Stimulated activated CD8-positive, alpha-beta memory T cell treated with anti-CD3 and anti-CD28 coated beads, Interleukin-12 subunit alpha, Interleukin-12 subunit beta, amount 100 ng/mL, for 1 hour (primary cell): ENCODE measurements around the gene NEGR1.

Experiments
- DNase-seq: peaks from one replicate; pipeline ENCODE4 v3.0.0-alpha.2; 2020; ENCODE audit warnings: low read depth

Gene NEGR1

DNA sequence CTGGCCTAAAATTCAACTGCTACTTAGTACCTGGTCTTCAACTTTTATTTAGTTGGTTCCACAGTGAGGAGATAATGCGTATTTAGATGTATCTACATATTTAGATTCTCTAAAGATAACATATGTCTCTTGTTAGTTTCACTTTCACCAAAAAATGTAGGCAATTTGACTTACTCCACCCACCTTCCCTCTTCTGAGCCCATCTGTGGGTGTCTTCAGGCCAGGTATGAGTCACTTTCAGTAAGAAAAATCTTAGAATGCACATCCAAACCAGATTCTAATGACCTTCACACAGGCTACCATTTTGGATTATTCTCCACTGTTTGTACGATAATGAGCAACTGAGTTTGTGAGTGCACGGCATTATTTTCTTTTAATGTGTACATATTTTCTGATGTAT is 501.7 kb downstream of the NEGR1 start:
- no peak for DNase-seq

DNA sequence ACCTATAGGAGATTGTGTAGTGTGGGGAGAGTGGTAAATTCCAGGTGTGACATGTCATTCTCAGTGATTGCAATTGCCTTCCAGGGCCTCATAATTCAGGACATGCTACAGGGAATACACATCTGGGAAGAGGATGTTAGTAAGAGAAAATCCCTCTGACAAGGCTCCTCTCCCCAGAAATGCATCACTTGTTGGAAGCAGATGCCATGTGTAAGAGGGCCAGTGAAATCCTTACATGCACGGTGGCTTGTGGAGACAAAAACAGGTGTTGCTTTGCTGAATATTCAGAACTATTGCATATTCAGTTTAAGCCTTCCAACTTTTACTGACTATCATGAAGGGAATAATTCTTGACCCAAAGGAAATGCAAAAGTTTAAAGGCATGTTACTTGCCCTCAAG is 503.4 kb downstream of the NEGR1 start:
- no peak for DNase-seq

DNA sequence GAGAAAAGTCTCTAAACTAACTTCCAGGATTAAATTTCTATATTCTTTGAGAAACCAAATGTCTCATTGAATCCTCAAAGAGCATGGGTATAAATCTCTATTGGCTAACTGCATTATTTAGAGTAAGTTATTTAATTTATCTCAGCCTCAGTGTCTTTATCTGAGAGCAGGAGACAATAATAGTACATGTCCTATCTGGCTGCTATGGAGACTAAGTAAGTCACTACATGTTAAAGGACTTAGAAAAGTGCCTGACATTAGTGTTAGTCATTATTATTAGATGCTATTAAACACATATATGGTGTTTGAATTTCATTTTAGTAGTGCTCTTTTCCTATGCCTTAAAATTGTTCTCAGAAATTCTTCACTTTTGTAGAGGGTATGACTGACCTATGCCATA is 505.2 kb downstream of the NEGR1 start:
- no peak for DNase-seq

DNA sequence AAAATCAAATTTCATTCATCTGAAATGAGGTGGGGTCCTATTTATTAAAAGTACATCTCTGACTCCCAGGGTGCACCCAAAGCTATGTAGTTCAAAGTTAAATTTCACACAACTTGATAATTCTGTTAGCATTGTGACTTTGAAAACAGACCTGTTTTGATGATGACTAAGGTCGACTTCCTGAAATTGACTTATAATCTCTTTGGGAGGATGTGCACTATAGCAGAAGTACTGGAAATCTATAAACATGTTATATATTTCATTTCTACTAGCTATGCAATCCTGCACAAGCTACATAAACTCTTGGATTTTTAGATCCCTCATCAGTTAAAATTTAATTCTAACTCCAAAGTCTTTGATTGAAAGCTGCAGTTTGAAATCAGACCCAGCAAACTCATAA is 507.6 kb downstream of the NEGR1 start:
- DNase-seq, result no peak

DNA sequence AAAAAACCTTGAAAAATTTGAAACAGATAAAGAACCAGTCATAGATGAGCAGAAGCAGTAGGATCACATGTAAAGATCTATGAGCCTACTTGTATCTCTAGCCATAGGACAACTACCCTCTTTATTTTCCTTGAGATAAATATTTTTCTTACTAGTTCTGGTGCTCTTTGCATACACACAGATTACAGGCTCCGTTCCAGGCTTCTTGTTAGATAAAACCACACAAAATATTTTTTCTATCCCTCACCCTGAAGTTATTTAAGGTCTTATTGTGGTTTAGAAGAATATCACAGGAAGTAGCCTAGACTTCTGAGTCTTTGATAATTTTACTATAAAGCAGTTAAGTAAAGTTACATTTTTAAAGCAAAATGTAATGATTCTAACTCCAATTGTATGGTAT is 512.2 kb downstream of the NEGR1 start:
- DNase-seq, result no peak

DNA sequence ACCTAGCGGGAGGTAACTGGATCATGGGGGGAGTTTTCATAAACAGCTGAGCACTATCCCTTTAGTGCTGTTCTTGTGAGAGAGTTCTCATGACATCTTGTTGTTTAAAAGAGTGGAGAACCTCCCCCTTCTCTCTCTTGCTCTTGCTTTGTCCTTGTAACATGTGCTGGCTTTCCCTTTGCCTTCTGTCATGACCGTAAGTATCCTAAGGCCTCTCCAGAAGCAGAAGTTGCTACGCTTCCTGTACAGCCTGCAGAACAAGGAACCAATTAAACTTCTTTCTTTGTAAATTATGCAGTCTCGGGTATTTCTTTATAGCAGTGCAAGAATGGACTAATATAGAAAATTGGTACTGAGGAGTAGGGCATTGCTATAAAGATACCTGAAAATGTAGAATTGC is 515.6 kb downstream of the NEGR1 start:
- DNase-seq, result no peak

DNA sequence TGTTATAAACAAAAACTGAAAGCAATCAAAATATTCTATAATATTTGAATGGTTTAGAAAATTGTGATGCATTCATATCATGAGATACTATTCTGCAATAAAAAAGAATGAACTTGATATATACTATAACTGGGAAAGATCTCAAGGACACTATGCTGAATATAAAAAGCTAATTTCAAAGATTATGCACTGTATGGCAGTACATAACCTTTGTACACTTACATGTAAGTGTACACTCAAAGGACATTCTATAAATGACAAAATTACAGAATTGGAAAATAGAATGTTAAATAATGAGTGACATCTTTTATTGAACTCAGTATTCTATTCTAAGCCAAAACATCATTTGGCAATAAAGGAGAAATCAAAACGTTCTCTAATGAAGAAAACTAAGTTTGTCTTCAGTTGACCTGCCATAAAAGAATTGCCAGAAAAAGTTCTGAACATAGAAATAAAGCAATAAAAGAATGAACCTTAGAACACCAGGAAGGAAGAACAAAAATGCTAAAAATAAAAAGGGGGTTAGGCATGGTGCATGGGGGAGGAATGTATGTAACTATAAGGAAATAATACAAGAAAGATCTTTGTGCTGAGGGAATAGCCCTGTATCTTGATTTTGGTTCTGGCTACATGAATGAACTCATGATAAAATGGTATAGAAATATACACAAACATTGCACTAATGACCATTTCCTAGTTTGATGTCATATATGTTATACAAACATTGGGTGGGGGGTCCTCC is 519.7 kb downstream of the NEGR1 start:
- no peak for DNase-seq

DNA sequence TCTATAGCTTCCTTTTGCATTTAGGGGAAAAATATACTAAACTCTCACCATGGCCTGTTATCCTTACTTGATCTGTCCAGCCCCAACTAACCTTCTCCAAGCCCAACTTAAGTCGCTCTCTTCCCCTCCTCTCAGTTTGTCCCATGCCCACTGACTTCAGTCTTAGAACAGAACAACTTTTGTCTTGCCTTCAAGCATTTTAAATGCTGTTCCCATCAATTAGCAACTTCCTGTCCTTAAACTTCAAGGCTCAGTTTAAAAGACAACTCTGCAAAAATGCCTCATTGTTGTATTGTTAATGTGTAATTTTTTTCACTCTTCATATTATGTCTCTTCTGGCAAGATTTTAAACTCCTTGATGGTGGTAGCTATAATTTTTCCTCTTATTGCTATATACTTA is 526.9 kb downstream of the NEGR1 start:
- DNase-seq, result no peak

DNA sequence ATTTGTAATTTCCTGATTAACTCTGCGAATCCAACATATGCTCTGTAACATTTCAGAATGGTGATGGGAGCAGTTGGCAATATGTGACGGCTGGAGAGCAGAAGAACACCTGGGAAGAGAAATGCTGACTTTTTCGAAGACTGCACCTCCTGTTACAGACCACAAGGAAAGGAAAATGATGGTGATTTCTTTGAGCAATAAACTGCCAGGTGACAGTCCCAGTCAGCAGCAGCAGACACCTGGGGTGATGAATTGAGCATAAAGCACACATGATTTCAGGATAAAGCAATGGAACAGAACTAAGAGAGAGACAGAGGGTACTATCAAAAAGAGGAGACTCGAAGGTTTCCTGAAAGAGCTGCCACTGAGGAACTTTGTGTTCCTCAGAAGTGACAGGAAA is 528.6 kb downstream of the NEGR1 start:
- DNase-seq, result no peak

DNA sequence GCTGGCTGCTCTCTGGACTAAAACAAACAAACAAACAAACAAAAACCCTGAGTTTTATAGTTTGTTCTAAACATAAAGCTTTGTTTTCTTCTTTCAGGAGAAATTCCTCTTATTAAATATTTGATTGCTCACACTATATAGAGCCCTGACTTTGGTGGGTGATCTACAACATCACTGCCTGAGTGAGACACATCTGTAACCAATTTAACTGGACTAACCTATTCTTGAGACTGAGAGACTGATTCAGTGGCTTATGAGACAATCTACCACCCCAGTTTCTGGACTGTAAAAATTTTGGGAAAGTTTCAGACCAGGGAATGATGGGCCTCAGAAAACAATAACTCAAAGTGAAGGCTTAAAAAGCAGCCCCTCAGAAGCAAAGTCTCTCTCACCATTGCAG is 537.0 kb downstream of the NEGR1 start:
- DNase-seq, result no peak

DNA sequence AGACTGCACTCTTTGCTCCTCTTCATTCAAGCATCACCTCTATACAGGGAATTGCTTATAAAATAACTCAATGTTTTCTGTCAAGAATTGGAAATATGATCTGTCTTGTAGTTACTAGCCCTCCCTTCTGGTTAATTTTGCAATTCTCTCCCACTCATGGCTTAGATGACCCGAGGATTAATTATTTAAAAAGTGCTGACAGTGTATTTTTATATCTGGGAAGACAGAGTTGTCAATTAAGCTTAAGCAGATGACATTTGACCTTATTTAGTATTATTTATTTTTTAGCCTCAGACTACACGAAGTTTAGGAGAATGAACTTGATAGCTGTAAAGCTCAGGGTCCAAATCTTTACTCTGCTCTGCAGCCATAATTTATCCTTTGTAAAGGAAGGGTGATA is 538.5 kb downstream of the NEGR1 start:
- no peak for DNase-seq

DNA sequence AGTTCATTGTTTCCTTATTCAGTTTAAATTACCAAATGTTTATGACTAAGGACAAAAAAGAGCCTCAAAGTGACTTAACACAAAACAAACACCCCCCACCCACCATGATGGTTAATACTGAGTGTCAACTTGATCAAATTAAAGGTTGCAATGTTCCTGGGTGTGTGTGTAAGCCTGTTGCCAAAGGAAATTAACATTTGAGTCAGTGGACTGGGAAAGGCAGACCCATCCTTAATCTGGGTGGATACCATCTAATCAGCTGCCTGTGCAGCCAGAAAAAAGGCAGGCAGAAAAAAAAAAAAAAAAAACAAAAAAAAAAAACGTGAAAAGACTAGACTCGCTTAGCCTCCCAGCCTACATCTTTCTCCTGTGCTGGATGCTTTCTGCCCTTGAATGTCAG is 543.4 kb downstream of the NEGR1 start:
- no peak for DNase-seq

DNA sequence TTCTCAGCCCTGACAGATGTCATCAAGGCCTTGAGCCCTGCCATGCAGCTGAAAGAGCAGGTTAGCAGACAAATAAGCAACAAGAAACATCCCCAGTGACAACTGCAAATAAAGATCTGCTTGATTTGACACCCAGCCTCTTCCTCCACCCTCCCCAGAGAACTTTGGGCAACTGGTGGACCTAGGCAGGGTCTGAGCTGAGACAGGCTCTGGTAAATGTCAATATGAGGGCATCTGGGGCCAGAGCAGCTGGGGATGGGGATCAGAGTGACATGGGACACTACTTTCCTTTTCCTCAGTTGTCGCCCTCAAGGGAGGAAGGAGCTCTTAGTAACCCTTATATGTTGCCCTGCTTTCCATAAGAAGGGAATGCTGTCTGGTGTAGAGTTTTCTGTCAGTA is 544.1 kb downstream of the NEGR1 start:
- no peak for DNase-seq

DNA sequence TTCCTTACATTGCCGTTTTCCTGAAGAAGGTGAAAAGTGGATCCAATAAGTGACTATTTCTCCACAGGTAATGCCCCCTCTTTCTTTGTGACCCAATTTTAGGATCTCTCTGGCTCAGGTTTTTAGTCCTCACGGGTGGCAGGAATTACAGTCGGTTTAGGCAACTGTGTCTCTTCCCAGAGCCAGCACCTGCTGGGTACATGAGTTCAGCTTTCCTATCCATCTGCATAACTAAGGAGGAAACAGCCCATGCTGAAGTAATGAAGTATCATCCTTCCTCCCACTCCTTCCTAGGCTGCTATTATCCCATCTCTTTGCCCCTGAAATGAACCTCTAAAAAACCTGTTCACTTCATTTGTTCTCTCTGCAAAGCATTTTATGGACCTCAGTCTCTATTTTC is 544.6 kb downstream of the NEGR1 start:
- DNase-seq, result no peak

DNA sequence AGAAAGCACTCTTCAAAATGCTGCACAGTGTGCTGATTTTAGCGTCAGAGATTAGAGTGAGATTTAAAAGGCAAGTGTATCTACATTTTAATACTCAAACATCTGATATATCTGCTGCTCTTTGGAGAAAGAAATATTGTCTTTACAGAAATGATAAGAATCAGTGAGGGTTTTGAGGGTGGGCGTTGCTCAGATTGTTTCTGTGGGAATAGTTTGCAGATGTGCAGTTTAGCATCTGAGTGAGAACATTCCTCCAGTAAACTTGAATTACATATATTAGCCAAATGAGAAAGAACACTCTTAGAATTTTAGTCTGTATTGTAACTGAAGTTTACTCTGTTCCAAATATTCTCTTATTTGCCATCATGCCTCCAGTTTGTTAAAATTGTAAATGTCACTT is 549.2 kb downstream of the NEGR1 start:
- no peak for DNase-seq

DNA sequence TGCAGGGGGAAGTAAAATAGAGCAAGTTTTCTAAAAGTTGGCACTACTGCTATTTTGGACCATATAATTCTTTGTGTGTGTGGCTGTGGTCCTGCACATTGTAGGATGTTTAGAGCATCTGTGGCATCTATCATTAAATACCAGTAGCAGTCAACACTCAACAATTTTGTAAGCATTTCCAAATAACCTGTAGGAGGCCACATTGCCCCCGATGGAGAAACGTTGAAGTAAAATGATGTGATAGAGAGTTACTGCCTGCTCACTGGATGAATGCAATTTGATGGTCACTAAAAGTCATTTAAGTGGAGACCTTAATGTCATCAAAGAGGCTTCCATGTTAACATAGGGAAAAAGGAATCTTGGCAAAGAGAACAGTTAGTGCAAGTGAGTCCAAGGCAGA is 560.8 kb downstream of the NEGR1 start:
- DNase-seq, result no peak

DNA sequence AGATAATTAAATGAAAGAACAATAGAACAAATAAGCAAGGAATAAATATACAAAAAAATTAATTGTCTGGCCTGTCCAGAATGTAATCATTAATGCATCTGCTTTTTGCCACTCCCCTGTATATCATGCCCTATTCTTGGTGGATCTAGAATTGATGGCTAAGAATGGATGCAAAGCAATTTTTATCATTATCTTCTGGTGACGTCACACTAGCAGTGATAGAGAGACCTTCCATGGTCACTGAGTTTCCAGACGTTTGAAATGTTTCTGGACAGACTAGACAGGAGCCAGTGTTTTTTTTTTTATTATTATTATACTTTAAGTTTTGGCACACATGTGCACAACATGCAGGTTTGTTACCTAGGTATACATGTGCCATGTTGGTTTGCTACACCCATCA is 563.0 kb downstream of the NEGR1 start:
- no peak for DNase-seq

DNA sequence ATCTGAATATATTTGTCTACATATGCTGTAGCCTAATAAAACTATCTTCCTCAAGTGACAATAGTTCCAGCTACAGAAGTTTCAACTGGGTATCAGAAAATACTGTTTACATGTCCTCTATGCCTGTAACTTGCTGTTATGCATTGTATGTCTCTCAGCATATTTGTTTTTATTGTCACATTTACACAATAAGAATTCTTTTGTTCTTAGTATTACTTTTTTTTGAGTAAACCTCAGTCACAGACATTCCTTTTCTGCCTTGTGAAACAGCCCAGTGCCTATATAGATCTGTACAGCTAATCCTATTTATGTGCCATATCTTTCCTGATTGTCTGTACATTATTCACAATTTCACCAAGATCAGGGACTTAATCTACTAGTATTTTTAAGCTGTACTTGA is 565.2 kb downstream of the NEGR1 start:
- DNase-seq, result no peak

DNA sequence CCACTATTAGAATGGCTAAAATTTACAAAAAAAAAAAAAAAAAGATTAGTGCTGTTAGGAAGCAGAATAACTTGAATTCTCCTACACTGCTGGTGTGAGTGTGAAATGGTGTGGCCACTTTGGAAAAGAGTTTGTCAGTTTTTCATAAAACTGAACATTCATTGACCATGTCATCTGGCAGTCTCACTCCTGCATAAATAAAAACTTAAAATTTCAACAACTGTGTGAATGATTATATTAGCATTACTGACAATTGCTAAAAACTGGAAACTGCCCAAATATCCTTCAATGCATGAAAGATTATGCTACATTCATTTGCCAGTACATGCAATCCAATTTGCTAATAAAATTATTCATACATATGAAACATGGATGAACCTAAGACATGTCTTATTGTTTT is 570.9 kb downstream of the NEGR1 start:
- DNase-seq, result no peak

DNA sequence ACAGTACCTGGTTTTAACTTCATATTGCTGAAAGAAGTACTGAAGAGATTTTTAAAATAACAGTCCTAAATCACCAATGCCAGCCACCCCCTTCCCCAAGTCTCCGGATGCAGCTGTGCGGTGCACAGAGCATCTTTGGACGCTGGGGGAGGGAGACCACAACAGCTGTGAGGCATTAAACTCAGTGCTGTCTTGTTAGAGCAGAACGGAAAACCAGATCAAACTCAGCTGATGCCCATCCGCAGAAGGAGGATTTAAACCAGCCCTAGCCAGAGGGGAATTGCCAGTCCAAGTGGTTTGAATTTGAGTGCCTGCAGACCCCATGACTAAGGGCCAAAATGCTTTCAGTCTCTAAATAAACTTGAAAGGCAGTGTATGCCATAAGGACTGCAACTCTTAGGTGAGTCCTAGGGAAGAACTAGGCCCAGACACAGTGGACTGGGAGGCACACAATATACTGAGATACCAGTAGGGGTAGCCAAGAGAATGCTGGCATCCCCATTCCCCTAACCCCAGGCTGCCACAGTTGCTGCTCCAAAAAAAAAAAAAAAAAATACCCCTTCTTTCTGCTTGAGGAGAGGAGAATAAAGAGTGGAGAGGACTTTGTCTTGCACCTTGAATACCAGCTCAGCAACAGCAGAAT is 576.2 kb downstream of the NEGR1 start:
- DNase-seq, result no peak

DNA sequence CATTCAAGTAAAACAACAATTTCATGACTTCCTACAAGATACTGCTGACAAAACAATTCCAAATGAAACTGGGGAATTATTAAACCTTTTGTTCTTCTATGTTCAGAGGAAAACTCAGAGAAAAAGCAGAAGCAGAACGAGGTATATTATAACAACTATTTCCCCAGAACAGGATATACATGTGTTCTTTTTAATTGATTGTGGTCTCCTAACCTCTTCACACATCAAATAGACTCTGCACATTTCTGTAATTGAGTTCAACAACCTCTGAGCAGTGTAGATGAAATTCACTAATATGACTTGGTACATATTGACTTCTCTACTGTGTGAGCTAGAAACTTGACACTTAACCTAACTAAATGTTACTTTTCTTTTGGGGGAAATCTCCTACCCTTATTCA is 584.2 kb downstream of the NEGR1 start:
- DNase-seq, result no peak

DNA sequence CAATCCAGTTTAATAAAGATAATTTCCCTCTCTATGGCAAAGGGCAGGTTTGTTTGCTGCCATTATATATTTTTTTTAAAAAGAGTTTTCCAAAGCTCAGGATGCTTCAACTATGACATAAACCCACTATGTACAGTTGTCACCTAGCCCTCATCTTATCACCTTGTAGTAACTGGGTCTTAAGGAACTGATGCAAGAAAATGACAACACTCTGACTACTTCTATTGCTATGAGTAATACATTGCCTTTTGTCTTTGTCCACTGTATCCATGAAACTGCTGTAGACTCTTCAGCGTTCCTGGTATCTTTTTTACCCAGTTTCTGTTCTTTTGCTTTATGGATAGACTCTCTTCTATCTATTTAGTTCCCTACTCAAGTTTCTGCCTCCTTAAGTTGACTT is 586.5 kb downstream of the NEGR1 start:
- DNase-seq, result no peak

DNA sequence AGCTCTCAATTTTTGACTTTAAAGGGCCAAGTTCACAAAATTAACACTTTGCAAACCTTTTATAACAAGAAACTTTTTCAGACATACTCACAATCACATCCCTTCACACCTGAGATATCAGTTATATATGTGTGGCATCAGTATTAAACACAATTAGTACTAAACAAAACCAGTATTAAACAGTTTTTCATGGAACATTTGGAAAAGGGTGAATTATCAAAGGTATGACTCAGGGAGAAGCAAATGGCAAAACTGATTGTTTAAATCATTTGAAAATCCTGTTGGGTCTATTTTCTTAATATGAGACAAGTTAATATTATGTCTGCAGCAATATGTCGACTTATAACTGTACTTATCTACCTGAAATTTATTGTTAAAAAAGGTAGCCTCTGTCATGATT is 587.3 kb downstream of the NEGR1 start:
- no peak for DNase-seq

DNA sequence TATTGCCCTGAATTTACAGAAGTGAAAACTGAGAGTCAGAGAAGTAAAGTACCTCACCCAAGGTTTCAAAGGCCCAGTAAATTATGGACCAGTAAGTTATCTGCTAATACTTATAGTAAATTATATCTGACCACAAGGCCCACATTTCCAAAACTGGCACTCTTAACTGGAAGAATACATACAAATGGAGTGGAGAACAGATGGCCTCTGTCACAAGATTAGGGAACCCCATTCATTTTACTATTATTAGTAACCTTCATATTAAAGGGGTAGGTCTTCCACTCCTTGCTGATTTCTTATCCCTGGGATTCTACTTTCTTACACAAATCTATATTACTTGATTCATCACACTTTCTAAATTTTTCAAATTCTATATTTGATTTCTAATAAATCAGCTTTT is 588.8 kb downstream of the NEGR1 start:
- DNase-seq, result no peak
